Thoracic aorta (tissue), 2 donors: Measurements from ENCODE around the gene SSUH2. TPM values are rescaled to one million over a fixed set of nuclear protein-coding genes. Genes with fewer than 3 reads are reported as not detected.

Source experiments
- ATAC-seq: fragments of 150-250 bp; one replicate; pipeline ENCODE4 v1.8.0; 2017; ENCODE audit warnings: low read depth; ENCODE audit not compliant: insufficient number of reproducible peaks, low FRiP score
- DNase-seq: peaks from one replicate; pipeline ENCODE4 v3.0.0-alpha.2; 2020; ENCODE audit warnings: low spot score
- H3K27ac ChIP-seq, 2 donors: fragments of 200-600 bp; sonication (generic); 1 replicate in 1 of 2; 2 replicates in 1 of 2; pipeline ENCODE4 v1.5.1; 2016; ENCODE audit warnings: mild to moderate bottlenecking in 2 of 2, moderate library complexity in 2 of 2
- H3K27me3 ChIP-seq: fragments of 200-600 bp; sonication (generic); replicated peaks from 2 replicates; pipeline ENCODE4 v1.6.0; 2016; ENCODE audit warnings: mild to moderate bottlenecking; ENCODE audit not compliant: insufficient read depth
- H3K36me3 ChIP-seq: fragments of 200-600 bp; sonication (generic); one replicate; pipeline ENCODE4 v1.5.1; 2016
- H3K4me1 ChIP-seq, 2 donors: fragments of 200-600 bp; sonication (generic); 1 replicate in 1 of 2; 2 replicates in 1 of 2; pipeline versions ENCODE4 v1.5.1 to v1.6.0; 2016; ENCODE audit warnings: low read depth in 2 of 2, mild to moderate bottlenecking in 1 of 2; ENCODE audit not compliant: control insufficient read depth in 1 of 2
- H3K4me3 ChIP-seq: fragments of 200-600 bp; sonication (generic); 2 replicates; pipeline ENCODE4 v1.5.1; 2016; ENCODE audit warnings: mild to moderate bottlenecking
- H3K9me3 ChIP-seq: fragments of 200-600 bp; sonication (generic); 2 replicates; pipeline ENCODE4 v1.5.1; 2016
- CTCF ChIP-seq: fragments of 200-600 bp; sonication (generic); IDR thresholded peaks from one replicate; pipeline ENCODE4 v1.5.1; 2019; ENCODE audit warnings: antibody characterized with exemption
- total RNA-seq, 2 donors: library from RNA; depleted of rRNA; stranded (reverse); fragments of >200 nt; gene quantifications; one replicate each; pipeline versions ENCODE4 v1.1.0 to v1.2.3, GENCODE V29; 2016

Gene SSUH2
- total RNA-seq, 2 donors from 2014 or later = 0.14 TPM; not detected in 1

DNA sequence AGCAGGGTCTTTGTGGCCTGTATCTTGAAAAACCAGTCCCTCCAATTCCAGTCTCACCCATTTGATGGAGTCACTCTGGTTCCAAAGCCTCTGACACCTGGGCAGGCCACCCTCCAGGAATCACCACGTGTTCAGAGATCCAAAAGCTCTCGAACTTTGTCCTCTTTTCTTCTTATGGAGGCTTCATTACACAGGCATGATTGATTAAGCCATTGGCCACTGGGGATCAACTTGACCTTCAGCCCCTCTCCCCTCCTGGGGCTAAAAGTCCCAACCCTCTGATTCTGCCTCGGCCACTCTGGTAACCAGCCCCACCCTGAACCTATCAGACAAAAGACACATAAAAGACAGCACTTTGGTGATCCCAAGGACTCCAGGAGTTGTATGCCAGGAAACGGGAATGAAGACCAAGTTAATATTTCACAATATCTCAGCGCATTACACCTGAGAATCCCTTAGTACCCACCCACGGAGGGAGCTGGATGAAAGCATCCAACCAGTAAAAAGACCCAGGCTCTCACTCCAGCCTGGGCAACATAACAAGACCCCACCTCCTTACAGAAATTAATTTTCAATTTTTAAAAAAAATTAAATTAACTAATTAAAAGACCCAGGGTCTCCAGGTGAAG, 23.0 kb upstream of the SSUH2 start:
- H3K4me3 ChIP-seq = no peak overlapping the region
- peaks cover 0 to 9% of the 10 kb centered on the region in 2 donors for H3K4me1 ChIP-seq
- DNase-seq (no peak), ATAC-seq (no peak)
- no peaks in the 10 kb centered on the region for H3K27me3 ChIP-seq
- H3K27ac ChIP-seq = no peak overlapping the region
- no peak for TF ChIP-seq CTCF
- no peaks in the 10 kb centered on the region for H3K9me3 ChIP-seq
- no peaks in the 10 kb centered on the region for H3K36me3 ChIP-seq

DNA sequence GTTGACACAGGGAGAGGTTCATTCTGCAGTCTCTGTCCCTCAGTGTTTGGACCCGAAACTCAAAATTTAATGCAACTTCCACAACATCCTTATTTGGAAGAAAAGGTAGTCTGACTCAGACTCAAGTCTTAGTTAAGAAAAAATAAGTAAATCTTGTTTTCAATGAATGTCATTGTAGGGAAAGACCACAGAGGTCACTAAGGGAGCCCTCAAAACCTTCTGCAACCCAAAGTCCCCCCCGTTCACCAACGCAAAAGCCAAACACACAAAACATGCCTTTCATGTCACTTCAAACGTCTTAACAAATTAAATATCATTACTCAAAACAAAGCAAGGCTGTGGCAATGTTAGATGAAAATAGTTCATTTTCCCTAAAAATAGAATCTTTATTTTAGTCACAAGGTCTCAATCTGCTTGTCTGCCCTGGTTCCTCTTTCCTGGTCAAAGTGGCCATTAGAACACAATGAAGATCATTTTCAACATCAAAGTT, 20.9 kb upstream of the SSUH2 start:
- Histone ChIP-seq H3K9me3 (no peaks in the 10 kb centered on the region), H3K4me3 (no peak overlapping the region), H3K4me1 (peaks cover 12 to 22% of the 10 kb centered on the region in 2 donors), H3K27ac (no peak overlapping the region), H3K27me3 (no peaks in the 10 kb centered on the region), H3K36me3 (no peaks in the 10 kb centered on the region)
- no peak for ATAC-seq
- DNase-seq = no peak
- no peak for TF ChIP-seq CTCF

DNA sequence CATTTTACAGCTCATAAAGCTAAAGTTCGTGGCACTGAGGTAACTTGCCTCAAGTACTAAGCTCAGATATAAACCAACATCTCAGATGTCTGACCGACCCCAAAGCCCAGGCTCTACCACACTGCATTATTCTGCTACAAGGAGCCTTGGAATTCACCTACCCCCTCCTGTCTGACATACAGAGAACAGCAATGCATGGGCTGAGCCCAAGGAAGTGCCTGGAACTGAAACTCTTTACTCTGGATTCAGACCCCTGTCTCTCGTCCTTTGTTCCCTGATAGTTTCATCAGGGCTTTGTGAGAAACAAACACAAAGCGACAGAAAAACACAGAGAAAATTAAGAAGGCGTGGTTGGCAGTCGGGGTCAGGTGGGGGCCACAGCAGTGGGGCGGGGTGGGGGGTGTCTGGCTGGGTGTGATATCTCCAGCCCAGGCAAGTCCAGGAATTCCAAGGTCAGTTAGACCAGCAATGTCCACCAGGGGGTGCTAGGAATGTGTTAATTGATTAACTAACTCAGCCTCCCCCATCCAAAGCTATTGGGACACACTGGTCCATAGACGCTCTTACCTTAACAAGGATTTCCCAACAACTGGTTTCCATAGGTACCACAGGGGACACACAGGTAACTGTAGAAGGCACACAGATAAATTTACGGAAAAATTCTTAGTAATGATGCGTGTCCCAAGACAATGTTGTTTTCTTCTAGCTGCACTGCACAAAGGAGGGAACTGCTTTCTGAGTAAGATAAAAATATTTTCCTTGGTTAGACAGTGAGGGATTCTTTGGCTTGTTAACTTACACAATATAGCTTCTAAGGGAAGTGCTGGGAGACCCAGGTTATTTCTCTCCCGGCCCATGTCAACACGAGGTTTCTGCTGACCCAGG, 18.8 kb upstream of the SSUH2 start:
- H3K27me3 ChIP-seq = no peaks in the 10 kb centered on the region
- H3K27ac ChIP-seq = no peak overlapping the region
- no peak overlapping the region for H3K4me3 ChIP-seq
- no peaks in the 10 kb centered on the region for H3K36me3 ChIP-seq
- no peaks in the 10 kb centered on the region for H3K9me3 ChIP-seq
- ATAC-seq = no peak
- DNase-seq = no peak
- peak; percentile 64 for TF ChIP-seq CTCF
- H3K4me1 ChIP-seq = peaks cover 29 to 41% of the 10 kb centered on the region in 2 donors

DNA sequence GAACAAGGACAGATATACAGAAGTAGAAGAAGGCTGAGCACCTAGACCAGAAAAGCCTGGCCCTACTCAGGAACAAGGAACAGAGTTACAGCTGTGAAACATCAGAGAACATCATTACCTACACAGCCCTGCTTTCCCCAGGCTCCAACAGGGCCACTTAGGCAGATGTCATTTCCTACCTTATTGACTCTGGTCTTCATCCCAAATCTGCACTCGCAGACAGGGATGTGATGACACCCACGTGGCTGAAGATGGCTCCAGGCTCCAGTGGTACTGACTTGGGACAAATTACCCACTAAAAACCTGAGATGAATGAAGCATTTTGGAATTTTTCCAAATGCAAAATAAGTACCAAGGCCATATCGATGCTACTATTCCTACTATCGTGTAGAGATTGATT, 18.0 kb upstream of the SSUH2 start:
- H3K27me3 ChIP-seq = no peaks in the 10 kb centered on the region
- H3K27ac ChIP-seq = no peak overlapping the region
- H3K4me3 ChIP-seq = no peak overlapping the region
- peaks cover 36 to 46% of the 10 kb centered on the region in 2 donors for H3K4me1 ChIP-seq
- no peaks in the 10 kb centered on the region for H3K36me3 ChIP-seq
- TF ChIP-seq CTCF = no peak
- no peak for DNase-seq
- H3K9me3 ChIP-seq = no peaks in the 10 kb centered on the region
- no peak for ATAC-seq
